Adrenal gland (tissue), 12 donors: ENCODE measurements around the gene HSD17B2. TPM values are rescaled to one million over a fixed set of nuclear protein-coding genes. Genes with fewer than 3 reads are reported as not detected.

Experiments used
- DNase-seq, 7 donors: peaks; one replicate each; pipeline ENCODE4 v3.0.0-alpha.2; 2019 to 2020
- H3K27ac ChIP-seq, 5 donors: fragments of 200-600 bp; sonication (generic) in 4 of 5; 1 replicate in 3 of 5; 2 replicates in 2 of 5; pipeline versions ENCODE4 v1.5.1 to v1.8.0; 2016 to 2020; ENCODE audit warnings: mild to moderate bottlenecking in 1 of 5
- H3K27me3 ChIP-seq: fragments of 200-600 bp; 2 replicates; pipeline ENCODE4 v1.8.0; 2021
- H3K36me3 ChIP-seq, 2 donors: fragments of 200-600 bp; replicated peaks in 1 of 2; 1 replicate in 1 of 2; 2 replicates in 1 of 2; pipeline versions ENCODE4 v1.5.1 to v1.8.0; 2018 to 2022
- H3K4me1 ChIP-seq, 2 donors: fragments of 200-600 bp; replicated peaks in 1 of 2; 1 replicate in 1 of 2; 2 replicates in 1 of 2; pipeline versions ENCODE4 v1.5.1 to v1.8.0; 2018 to 2021
- H3K4me3 ChIP-seq, 4 donors: fragments of 200-600 bp; sonication (generic) in 3 of 4; one replicate each; pipeline ENCODE4 v1.5.1; 2016 to 2018
- H3K9me3 ChIP-seq, 3 donors: fragments of 200-600 bp; sonication (generic) in 1 of 3; replicated peaks in 1 of 3; 1 replicate in 2 of 3; 2 replicates in 1 of 3; pipeline versions ENCODE4 v1.5.1 to v1.8.0; 2016 to 2021
- POLR2A ChIP-seq, 2 donors: fragments of 450-650 bp; IDR thresholded peaks; one replicate each; pipeline ENCODE4 v1.6.1; 2017; ENCODE audit warnings: antibody characterized with exemption in 2 of 2, mild to moderate bottlenecking in 2 of 2, moderate library complexity in 1 of 2
- WGBS, 4 donors: extraction: QIAGEN DNeasy Blood & Tissue Kit in 2 of 4; methylation state at CpG; one replicate each; pipeline versions ENCODE4 v1.1.5 to v1.1.7; 2013 to 2017; 5-methylcytosine and 5-hydroxymethylcytosine counted together
- intact Hi-C, 2 donors: fragments of 100-400 bp; cut with DNase I; formaldehyde crosslinking; loops; one replicate each; pipeline versions ENCODE4 v1.14.1 to v1.15.0; 2022 to 2023
- polyA plus RNA-seq, 3 donors: library from polyadenylated mRNA; stranded (reverse); fragments of 200-250 nt in 2 of 3; fragments of 350-450 nt in 1 of 3; fragmentation: Illumina TruSeq in 1 of 3; extraction: RNeasy Lipid Tissue Mini Kit (QIAGEN cat#74804) in 1 of 3; gene quantifications; one replicate each; pipeline ENCODE4 v1.2.3, GENCODE V29; 2013 to 2014
- total RNA-seq, 9 donors: library from RNA; depleted of rRNA in 4 of 9; stranded (reverse); fragments of >200 nt in 4 of 9; fragments of 120-200 nt in 1 of 9; fragmentation: NEBNext Ultra II Directional in 1 of 9; extraction: Animal tissue kit (Norgen Biotek cat#: 25700) in 1 of 9; gene quantifications; one replicate each; pipeline versions ENCODE4 v1.1.0 to v1.2.4, GENCODE V29; 2013 to 2023
- TF ChIP-seq, protein P1 (sequence below), 6 experiments: fragments of 450-650 bp in 4 of 6; fragments of 200-600 bp in 2 of 6; sonication (generic) in 1 of 6; IDR thresholded peaks; 1 replicate in 5 of 6; 2 replicates in 1 of 6; pipeline versions ENCODE4 v1.5.1 to v1.8.0; 2016 to 2021; ENCODE audit warnings: antibody characterized with exemption in 6 of 6, mild to moderate bottlenecking in 2 of 6, moderate library complexity in 1 of 6
- donor health status: healthy with polysubstance abuse.
- donor health status: Bipolar disorder and iron deficiency.
- donor health status: DM: yes; HTN: yes; CAD: no.
- donor health status: DM: no; HTN: no; CAD: no.
- donor health status: DM: no; HTN: no; CAD: no.
- donor health status: DM: yes; HTN: yes; CAD: no.

The HSD17B2 gene
- total and polyA plus RNA-seq, 12 donors: 0.10 to 0.16 TPM; not detected in 10

DNA sequence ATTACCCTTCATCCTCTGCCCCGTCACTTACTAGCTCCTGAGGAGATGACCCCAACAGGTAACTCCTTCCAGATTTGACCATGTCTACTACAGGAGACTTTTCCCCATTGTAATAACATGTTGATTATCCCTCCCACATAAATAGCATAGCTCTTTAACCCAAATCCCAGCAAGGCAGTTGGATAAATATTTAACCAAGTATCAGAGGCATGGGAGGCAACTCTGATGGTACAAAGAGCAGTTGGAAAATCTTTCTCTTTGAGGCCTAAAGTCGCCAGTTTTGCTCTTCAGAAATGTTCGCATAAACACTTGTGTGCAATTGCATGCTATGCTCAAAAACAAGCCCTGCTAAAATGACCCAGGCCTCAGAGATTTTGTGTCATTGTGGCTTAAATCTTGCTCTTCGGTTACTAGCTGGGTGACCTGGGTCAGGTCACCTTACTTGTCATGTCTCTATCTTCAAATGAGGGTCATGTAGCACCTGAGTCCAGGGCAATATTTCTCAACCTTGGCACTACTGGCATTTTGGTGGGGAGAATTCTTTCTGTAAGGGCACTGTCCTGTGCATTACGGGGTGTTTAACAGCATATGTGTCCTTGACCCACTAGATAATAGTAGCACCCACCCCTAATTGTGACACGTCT is 48.8 kb downstream of the HSD17B2 start:
- intact Hi-C loops: no loop called here
- H3K27me3 ChIP-seq: no peaks in the 10 kb centered on the region
- 85 to 88% (median 87%) methylated on average over 6 of the region's 6 CpGs for WGBS, 4 donors
- H3K27ac ChIP-seq: no peak overlapping the region
- H3K36me3 ChIP-seq: no peaks in the 10 kb centered on the region
- no peaks in the 10 kb centered on the region for H3K4me1 ChIP-seq
- H3K4me3 ChIP-seq: no peak overlapping the region
- no peaks in the 10 kb centered on the region for H3K9me3 ChIP-seq
- TF ChIP-seq POLR2A (IDR thresholded peaks at IDR 0.05): no peak
- TF ChIP-seq, protein P1, sequence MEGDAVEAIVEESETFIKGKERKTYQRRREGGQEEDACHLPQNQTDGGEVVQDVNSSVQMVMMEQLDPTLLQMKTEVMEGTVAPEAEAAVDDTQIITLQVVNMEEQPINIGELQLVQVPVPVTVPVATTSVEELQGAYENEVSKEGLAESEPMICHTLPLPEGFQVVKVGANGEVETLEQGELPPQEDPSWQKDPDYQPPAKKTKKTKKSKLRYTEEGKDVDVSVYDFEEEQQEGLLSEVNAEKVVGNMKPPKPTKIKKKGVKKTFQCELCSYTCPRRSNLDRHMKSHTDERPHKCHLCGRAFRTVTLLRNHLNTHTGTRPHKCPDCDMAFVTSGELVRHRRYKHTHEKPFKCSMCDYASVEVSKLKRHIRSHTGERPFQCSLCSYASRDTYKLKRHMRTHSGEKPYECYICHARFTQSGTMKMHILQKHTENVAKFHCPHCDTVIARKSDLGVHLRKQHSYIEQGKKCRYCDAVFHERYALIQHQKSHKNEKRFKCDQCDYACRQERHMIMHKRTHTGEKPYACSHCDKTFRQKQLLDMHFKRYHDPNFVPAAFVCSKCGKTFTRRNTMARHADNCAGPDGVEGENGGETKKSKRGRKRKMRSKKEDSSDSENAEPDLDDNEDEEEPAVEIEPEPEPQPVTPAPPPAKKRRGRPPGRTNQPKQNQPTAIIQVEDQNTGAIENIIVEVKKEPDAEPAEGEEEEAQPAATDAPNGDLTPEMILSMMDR (IDR thresholded peaks at IDR 0.05): no peak
- DNase-seq: no peak

GRCh38 chr16:82085011-82085779 is 50.1 kb downstream of the HSD17B2 start:
- Histone ChIP-seq H3K27me3 (no peaks in the 10 kb centered on the region), H3K4me1 (no peaks in the 10 kb centered on the region), H3K9me3 (no peaks in the 10 kb centered on the region), H3K27ac (no peak overlapping the region), H3K36me3 (no peaks in the 10 kb centered on the region), H3K4me3 (no peak overlapping the region)
- intact Hi-C loops: no loop called here
- no peak for TF ChIP-seq POLR2A (IDR thresholded peaks at IDR 0.05)
- TF ChIP-seq, protein P1 (IDR thresholded peaks at IDR 0.05): no peak
- 61 to 72% (median 70%) methylated on average over 2 of the region's 2 CpGs for WGBS, 4 donors
- DNase-seq: no peak

GRCh38 chr16:82088483-82088882 is 53.4 kb downstream of the HSD17B2 start:
- Histone ChIP-seq H3K27me3 (peaks cover 5% of the 10 kb centered on the region), H3K9me3 (no peaks in the 10 kb centered on the region), H3K4me1 (no peaks in the 10 kb centered on the region), H3K36me3 (no peaks in the 10 kb centered on the region), H3K4me3 (no peak overlapping the region), H3K27ac (no peak overlapping the region)
- TF ChIP-seq POLR2A (IDR thresholded peaks at IDR 0.05): no peak
- TF ChIP-seq, protein P1 (IDR thresholded peaks at IDR 0.05): no peak
- DNase-seq: no peak
- WGBS, 4 donors: 72 to 78% (median 74%) methylated on average over 4 of the region's 4 CpGs
- intact Hi-C loops: no loop called here

GRCh38 chr16:82091241-82091640 is 56.2 kb downstream of the HSD17B2 start:
- no peak overlapping the region for H3K27ac ChIP-seq
- WGBS, 4 donors: 95 to 100% (median 100%) methylated on average over 1 of the region's 1 CpG
- intact Hi-C loops: no loop called here
- TF ChIP-seq, protein P1 (IDR thresholded peaks at IDR 0.05): no peak
- no peak for TF ChIP-seq POLR2A (IDR thresholded peaks at IDR 0.05)
- no peak for DNase-seq
- H3K9me3 ChIP-seq: no peaks in the 10 kb centered on the region
- no peaks in the 10 kb centered on the region for H3K36me3 ChIP-seq
- no peak overlapping the region for H3K4me3 ChIP-seq
- peaks cover 5% of the 10 kb centered on the region for H3K27me3 ChIP-seq
- H3K4me1 ChIP-seq: no peaks in the 10 kb centered on the region
